ENCODE results near the gene APC2. TPM values are rescaled to one million over a fixed set of nuclear protein-coding genes. Genes with fewer than 3 reads are reported as not detected.
"Not testable (repeated sequence)": the region's sequence is repeated elsewhere in the genome, so short reads cannot be mapped to it uniquely, and the experiment has no call there.

APC2 gene
- total RNA-seq, 1 donor from 2014 or later: 0.47 TPM

GRCh38 chr19:1429750-1430149 is 20.2 kb upstream of the APC2 start:
- no peak for DNase-seq (ENCODE audit: extremely low read depth, low read depth, low spot score)

GRCh38 chr19:1430246-1430645 is 19.7 kb upstream of the APC2 start:
- DNase-seq (ENCODE audit: extremely low read depth, low read depth, low spot score): no peak

GRCh38 chr19:1431759-1432506 is 18.0 kb upstream of the APC2 start:
- no peak for DNase-seq (ENCODE audit: extremely low read depth, low read depth, low spot score)

- no peak for DNase-seq (ENCODE audit: extremely low read depth, low read depth, low spot score)
Measured at GRCh38 chr19:1432507-1432887, 17.4 kb upstream of the APC2 start.

GRCh38 chr19:1433119-1434039 is 16.5 kb upstream of the APC2 start:
- no peak for DNase-seq (ENCODE audit: extremely low read depth, low read depth, low spot score)

GRCh38 chr19:1434040-1434366 is 15.9 kb upstream of the APC2 start:
- DNase-seq (ENCODE audit: extremely low read depth, low read depth, low spot score): no peak

GRCh38 chr19:1434577-1435060 is 15.3 kb upstream of the APC2 start:
- no peak for DNase-seq (ENCODE audit: extremely low read depth, low read depth, low spot score)

- no peak for DNase-seq (ENCODE audit: extremely low read depth, low read depth, low spot score)
Measured at GRCh38 chr19:1435378-1435989, 14.4 kb upstream of the APC2 start.

- no peak for DNase-seq (ENCODE audit: extremely low read depth, low read depth, low spot score)
Measured at GRCh38 chr19:1437609-1438008, 12.3 kb upstream of the APC2 start.

GRCh38 chr19:1438035-1438932 is 11.6 kb upstream of the APC2 start, which contains the start of gene RPS15:
TSS of gene RPS15 (plus strand) at chr19:1438396. CDS start at chr19:1438426, 30 bp downstream.
- peak; percentile 55 for DNase-seq (ENCODE audit: extremely low read depth, low read depth, low spot score)

- DNase-seq (ENCODE audit: extremely low read depth, low read depth, low spot score): no peak
Measured at GRCh38 chr19:1438933-1439354, 11.0 kb upstream of the APC2 start.

GRCh38 chr19:1439525-1440417 is 10.2 kb upstream of the APC2 start:
- not testable (repeated sequence) for DNase-seq (ENCODE audit: extremely low read depth, low read depth, low spot score)

GRCh38 chr19:1440418-1440801 is 9.5 kb upstream of the APC2 start:
- DNase-seq (ENCODE audit: extremely low read depth, low read depth, low spot score): no peak

- DNase-seq (ENCODE audit: extremely low read depth, low read depth, low spot score): no peak
Measured at GRCh38 chr19:1441022-1441426, 8.9 kb upstream of the APC2 start.

GRCh38 chr19:1441677-1442438 is 8.1 kb upstream of the APC2 start:
- DNase-seq (ENCODE audit: extremely low read depth, low read depth, low spot score): no peak

- no peak for DNase-seq (ENCODE audit: extremely low read depth, low read depth, low spot score)
Measured at GRCh38 chr19:1445185-1445931, 4.6 kb upstream of the APC2 start.

- no peak for DNase-seq (ENCODE audit: extremely low read depth, low read depth, low spot score)
Measured at GRCh38 chr19:1445932-1446712, 3.8 kb upstream of the APC2 start.

Measured in glomerular endothelial cell (primary cell).